ENCODE results near the gene CNIH3.

Gene CNIH3

GRCh38 chr1:224777180-224777579, 161.1 kb downstream of the CNIH3 start:
- DNase-seq (ENCODE audit: low read depth): no peak

GRCh38 chr1:224779536-224779935, 163.4 kb downstream of the CNIH3 start:
- no peak for DNase-seq (ENCODE audit: low read depth)

GRCh38 chr1:224780736-224781135, 164.6 kb downstream of the CNIH3 start:
- DNase-seq (ENCODE audit: low read depth): no peak

GRCh38 chr1:224781800-224782199, 165.7 kb downstream of the CNIH3 start:
- no peak for DNase-seq (ENCODE audit: low read depth)

GRCh38 chr1:224782281-224783000, 166.3 kb downstream of the CNIH3 start:
- DNase-seq (ENCODE audit: low read depth): no peak

GRCh38 chr1:224783006-224783651, 167.0 kb downstream of the CNIH3 start:
- DNase-seq (ENCODE audit: low read depth): no peak

- peak; percentile 42 for DNase-seq (ENCODE audit: low read depth)
These were observed 168.3 kb downstream of the CNIH3 start for GRCh38 chr1:224784265-224785039.

- peak; percentile 29 for DNase-seq (ENCODE audit: low read depth)
These were observed 168.9 kb downstream of the CNIH3 start for GRCh38 chr1:224785040-224785328.

GRCh38 chr1:224785622-224786021, 169.5 kb downstream of the CNIH3 start:
- DNase-seq (ENCODE audit: low read depth): no peak

GRCh38 chr1:224786533-224787250, 170.6 kb downstream of the CNIH3 start:
- DNase-seq (ENCODE audit: low read depth): no peak

- no peak for DNase-seq (ENCODE audit: low read depth)
These were observed 173.2 kb downstream of the CNIH3 start for GRCh38 chr1:224789311-224789710.

Measured in GM04503 (cell line).